Activated naive CD8-positive, alpha-beta T cell treated with anti-CD3 and anti-CD28 coated beads, Interleukin-2, amount 50 U/mL, for 16 hours (primary cell): ENCODE results near the gene UBE3A.
"Not testable (repeated sequence)": the region's sequence is repeated elsewhere in the genome, so short reads cannot be mapped to it uniquely, and the experiment has no call there.

Source experiments
- DNase-seq: peaks from one replicate; pipeline ENCODE4 v3.0.0-alpha.2; 2020; ENCODE audit warnings: low read depth, low spot score

UBE3A gene

DNA sequence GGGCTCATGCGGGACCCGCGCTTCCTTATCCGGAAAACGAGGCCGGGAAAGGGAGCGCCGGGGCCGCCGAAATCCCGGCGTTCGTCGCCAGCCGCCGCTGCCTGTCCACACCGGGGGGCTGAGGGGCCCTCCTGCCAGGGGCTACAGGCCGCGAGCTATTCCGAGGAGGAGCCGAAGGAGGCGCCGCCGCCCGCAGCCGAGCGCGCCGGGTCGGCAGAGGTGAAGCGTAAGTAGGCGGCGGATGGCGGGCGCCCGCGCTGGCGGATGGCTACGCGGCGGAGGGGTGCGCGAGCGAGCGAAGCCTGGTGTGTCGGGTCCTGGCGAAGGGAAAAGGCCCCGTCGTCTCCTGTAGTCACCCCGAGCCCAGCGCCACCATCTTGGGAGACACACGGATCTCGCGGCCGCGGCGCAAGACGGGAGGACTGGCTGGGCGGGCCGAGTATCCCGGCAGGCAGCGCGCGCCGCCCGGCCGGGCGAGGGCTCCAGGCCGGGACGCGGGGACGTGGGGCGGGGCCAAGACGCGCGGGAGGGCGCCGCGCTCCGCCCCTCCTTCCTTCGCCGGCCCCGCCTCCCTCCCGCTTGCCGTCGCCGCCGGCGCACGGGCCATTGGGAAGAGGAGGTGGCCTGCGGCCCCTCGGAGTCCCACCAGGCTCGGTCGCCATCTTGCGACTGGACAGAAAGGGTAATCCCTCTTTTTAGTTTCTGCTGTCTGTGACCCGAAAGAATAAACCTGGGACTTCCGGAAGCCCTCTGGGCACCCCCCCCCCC, at the start of gene UBE3A:
UBE3A (minus strand) TSS at position 424 of the 768 bp plus-strand sequence. CDS start 29,917 bp downstream, outside the sequence.
- DNase-seq = peak; percentile 72

DNA sequence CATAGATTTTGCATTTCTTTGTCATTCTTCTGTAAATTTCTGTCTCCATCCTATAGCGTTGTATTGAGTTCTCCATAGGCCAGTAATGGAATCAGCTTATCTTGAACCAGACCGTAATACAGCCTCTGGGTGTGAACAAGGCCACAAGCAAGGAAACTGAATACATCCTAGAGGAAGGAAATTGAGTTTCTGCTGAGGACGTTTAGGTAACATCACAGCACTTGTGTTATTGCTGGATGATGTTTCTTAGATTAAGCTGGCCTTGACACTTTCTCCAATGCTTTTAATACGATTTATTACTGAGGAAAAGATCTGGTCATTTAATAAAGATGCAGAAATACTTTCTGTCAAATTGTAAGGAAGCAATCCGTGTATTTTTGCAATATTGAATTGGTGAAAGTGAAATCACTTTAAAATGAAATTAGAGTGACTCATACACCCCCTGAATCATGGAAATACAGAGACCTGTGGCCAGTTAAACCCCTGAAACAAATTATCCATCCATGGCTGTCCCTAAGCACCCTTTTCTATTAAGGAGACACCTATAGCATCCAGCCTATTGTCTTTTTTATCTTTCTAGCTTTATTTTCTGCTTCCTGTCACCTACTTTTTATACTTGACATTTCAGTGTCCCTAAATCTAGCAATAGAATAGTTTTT, 48.5 kb upstream of the UBE3A start:
- no peak for DNase-seq

DNA sequence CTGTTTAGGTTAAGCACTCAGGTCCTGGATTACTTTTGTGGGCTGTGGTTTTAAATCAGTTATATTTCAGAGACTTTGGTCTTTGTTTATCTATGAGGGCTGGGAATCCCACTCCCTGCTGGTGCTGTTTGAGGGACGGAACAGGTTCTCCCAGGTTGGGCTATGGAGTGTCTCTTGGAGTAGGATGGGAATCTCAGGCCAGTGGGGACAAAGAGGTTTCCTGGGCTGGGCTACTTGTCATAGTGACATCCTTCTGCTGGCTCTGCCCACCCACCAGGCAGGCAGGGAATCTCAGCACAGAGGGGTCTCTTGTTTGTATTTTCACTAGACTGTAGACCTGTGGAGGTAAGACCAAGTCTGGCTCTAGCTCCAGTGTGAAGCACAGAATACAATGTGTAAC, 47.2 kb upstream of the UBE3A start:
- no peak for DNase-seq

DNA sequence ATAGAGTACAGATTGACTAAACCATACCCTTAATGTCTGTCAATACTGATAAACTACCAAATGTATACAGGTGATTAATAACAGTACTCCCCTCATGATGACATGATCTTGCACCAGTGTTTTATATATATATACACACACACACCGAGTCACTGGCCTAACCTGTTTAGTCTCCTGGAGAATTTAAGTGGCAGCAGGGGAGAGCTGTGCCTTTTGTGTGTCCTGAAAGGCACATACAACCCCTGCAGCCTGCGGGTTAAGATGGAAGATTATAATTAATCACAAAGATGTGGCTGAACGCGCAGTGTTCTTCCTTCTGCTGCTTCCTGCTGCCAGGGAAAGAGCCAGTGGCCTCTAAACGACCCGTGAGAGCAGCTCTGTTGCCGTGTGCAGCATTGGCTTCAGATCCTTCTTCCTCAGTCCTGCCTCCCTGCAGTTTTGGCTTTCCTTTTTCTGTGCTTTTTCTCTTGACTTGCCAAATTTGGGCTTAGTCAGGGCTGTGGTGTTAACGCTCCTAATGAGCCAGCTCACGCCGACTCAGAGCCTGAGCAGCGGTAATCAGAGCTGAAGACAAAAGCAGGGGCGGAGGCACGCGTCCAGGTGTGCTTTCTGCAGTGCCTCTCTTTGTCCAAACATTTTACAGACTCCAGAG, 42.5 kb upstream of the UBE3A start:
- no peak for DNase-seq

DNA sequence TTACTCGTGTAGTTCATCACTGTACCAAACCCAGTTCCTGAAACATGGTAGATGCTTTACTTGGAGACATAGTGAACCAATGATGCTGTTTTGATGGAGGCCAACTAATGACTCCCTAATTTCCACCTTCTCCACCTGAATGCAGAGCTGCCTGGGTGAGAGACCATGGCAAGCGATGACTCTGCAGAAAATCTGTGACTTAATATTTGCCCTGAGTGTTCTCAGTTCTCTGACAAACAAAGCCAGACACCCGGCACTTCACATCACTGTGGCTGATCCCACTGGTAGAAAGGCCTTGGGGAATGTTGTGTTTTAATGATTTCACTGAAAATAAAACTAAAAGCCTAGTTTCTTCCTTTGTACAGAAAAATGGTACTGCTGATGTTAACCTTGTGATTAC, 39.5 kb upstream of the UBE3A start:
- DNase-seq = no peak

DNA sequence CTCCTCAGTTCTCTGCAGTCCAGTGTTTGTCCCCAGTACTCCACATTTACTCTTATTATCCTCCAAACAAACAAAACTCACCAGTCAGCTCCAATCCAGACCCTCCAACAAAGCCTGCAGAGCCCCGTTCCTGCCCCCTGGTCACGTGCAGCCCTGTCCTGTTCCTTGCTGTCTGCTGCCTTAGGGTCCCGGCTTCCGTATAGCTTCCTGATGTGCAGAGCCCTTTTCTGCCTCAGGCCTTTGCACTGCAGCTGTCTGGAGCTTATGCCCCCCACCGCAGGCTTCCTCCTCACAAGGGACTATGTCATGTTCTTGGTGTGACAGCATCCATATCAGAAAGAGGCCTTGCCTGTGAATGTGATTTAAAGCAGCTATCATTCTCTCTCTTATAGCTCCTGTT, 39.0 kb upstream of the UBE3A start:
- no peak for DNase-seq

DNA sequence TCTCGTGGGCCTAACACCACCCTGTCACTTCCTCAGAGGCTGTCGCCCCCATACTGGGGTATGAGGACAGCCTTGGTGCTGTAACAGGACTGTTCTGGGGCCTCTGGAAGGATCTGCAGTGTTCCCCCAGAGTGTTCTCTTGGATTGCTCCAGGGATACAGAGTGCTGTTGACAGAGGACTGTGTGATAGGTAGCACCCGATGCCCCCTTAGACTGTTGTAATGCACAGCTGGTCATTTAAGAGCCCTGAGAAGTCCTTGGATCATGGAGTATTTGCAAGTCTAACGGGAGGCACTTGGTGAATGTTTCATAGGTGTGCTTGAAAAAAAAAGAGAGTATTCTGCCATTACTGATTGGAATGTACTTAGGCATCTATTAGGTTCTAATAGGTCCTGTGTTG, 35.4 kb upstream of the UBE3A start:
- no peak for DNase-seq

DNA sequence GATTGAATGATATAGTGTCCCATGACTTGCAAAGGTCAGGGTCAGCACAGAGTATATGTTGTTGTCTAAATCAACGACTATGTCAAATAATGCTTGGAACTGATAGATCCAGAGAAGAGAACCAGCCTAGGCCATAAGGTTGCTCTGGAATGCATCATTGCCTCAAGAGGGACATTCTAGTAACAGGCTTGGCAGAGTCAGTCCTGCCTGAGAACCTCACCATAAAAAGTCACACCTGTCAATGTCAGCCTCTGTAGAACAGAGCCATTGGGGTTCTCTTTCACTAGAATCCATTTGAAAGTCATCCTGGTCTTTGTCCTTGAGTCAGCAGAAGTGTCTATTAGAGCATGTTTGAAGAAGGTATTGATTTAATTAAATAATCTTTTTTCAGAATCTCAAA, 31.4 kb upstream of the UBE3A start:
- DNase-seq = no peak

DNA sequence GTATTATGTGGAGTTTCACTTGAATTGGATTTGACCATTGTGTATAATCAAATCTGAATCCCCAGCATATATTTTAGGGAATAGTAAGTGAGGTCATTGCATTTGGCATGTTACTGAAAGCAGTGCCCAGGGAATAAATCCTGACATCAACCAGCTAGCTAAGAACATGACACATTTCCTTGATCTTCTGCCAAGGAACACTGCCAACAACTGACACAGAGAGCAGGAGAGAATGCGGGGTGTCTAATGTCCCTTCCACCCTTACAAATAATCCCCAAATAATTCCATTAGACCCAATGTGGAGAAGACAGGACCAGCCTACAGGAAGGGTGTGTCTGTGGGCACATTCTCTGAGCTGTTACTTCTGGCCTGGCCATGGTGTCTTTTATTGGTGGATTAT, 30.6 kb upstream of the UBE3A start:
- no peak for DNase-seq

DNA sequence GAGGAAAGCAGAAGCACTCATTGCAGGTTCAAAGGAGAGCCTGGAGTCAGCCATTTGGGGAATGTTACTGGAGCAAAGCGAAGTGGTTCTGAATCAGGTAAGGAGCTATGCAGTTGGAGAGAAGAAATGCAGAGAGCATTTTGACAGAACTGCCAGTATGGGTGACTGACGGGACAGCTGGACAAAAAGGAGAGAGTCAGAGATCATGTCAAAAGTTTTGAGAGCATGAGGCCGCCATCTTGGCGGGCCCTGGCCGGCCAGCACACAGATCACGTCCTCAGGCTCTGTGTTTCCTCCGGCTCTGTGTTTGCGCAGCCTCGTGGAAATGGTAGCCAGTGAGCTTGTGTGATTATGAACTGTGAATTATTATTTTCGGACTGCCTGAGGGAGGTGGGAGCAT, 29.8 kb upstream of the UBE3A start:
- DNase-seq = no peak

DNA sequence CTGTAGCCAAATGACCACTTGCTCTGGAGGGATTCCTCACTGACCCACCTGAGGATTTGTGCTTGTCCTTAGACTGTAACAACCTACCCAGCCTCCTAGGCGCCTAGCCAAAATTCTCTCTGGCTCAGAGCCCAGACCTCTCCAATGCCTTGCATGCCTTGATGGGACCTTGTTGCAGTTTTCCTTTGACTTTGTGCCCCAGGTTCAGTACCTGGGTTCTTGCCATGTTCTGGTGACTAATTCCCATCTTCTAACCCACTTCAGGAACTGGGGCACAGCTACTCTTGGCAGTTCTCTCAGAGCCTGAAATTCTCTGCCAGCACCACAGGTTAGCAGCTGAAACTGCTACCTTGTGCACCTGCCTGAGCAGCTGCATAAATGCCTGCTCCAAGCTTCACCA, 27.0 kb upstream of the UBE3A start:
- DNase-seq = no peak

DNA sequence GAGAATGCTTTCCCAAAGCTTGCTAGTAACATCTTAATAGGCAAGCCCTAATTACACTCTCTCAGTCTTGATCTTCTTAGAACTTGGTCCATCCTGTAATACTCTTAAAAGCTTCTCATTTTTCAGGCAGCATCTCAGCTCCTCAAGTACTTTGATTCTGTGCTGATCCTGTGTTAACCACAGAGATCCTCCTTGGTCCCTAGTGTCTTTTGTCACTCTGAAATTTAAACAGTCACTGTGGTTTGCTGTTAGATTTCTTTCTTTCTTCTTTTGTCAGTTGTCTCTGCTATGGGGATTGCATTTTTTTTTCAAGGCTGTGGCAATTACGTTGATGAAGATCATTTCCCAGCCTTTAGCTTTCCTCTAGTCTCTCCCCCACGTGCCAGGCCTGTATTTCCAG, 26.0 kb upstream of the UBE3A start:
- no peak for DNase-seq

DNA sequence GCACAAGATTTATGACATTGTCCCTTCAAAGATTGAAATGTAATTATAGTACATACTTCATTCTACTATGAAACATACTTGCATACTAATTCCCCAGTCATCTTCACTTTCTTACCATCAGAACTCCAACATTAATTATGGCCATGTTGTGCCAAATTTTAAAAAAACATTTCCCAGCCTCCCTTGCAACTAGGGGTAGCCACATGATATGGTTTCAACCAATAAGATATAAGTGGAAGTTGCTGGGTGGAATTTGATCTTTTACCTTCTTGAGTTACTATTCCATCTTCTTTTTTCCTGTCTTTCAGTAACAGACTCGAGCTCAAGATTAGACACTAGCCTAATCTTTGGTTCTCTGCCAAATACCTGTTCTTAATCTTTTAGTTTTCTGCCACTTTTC, 25.6 kb upstream of the UBE3A start:
- DNase-seq = no peak

DNA sequence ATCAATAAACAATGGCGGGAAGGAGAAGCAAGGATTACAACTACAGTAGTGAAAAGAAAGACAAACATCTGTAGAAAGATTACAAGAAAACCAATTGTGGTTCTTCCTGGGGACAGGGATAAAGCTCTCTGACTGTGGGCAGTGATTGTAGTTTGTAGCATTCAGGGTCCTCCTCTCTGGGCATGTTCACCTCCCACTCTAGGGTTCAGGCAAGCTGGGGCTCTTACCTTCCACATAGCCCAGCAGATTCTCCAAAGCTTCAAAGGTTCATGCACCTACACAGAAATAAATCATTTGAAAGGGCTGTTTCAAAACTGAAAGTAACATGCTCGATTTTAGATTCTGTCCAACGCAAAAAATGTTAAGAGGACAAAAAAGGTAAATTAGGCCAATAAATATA, 17.4 kb upstream of the UBE3A start:
- DNase-seq = no peak

DNA sequence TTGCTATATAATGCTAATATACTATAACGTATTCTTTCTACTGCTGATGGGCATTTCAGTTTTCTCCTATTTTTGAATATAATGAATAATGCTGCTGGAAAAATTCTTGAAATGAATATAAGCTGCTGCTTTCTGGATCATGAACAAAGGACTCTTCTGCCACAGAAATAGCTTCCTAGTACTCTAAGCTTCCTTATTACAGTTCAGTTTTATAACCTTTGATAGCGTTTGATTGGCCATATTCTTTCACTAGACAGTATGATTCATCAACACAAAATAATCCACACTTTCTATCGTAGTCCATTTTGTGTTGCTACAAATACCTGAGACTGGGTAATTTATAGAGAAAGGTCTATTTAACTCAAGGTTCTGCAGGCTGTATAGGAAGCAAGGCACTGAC, 16.4 kb upstream of the UBE3A start:
- no peak for DNase-seq

DNA sequence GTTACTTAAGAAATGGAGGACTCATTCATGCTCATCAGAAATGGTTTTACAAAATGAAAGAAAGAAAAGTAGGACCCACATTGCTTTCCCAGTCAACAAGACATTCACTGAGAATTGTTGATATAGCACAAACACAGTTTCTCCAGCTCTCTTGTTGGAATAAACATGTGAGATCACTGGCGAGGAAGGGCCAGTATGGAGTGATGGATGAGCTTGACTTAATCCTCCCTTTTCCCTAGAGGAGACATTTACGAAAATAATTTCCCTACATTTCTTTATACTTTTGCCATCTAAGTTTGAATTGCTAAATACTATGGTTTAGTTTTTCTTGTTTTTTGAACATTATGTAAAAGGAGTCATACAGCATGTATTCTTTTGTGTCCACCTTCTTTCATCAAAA, 15.9 kb upstream of the UBE3A start:
- DNase-seq = no peak

DNA sequence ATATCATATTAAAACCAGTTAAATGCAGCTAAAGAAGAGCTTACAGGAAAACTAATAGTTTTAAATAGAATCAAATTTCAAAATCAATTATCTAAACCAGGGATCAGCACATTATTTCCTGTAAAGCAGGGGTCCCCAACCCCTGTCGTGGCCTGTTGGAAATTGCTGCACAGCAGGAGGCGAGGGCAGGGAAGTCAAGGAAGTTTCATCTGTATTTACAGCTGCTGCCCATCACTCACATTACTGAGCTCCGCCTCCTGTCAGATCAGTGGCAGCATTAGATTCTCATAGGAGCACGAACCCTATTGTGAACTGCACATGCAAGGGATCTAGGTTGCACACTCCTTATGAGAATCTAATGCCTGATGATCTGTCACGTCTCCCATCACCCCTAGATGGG, 14.4 kb upstream of the UBE3A start:
- not testable (repeated sequence) for DNase-seq

DNA sequence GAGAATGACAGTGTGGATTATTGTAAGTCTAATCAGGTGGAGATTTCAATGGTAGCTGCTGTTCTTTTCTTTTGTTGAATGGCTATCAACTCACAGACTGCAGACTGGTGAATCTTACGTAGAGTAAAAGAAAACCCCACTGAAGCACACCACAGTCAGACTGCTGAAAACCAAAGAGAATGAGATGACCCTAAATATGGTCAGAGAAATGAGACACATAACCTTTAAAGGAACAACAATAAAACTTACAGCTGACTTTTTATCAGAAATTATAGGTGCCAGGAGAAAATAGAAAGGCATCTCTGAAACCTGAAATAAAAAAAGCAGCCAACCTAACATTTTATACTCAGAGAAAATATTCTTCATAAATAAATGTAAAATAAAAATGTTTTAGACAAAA, 12.7 kb upstream of the UBE3A start:
- no peak for DNase-seq

DNA sequence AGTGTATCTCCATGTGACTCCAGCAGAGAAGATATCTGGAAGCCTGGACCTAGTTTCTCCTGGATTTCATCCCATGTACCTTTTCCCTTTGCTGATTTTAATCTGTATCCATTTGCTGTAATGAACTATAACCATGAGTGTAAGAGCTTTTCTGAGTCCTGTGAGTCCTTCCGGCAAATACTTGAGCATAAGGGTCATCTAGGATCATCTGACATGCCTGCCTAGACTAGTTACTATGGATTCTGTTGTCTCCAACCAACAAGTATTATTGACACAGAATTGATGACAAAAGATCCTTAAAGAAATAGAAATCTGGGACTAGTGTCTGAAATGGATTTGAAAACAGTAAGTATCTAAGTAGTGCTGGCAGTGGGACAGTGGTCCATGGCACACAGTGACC, 11.3 kb upstream of the UBE3A start:
- no peak for DNase-seq

DNA sequence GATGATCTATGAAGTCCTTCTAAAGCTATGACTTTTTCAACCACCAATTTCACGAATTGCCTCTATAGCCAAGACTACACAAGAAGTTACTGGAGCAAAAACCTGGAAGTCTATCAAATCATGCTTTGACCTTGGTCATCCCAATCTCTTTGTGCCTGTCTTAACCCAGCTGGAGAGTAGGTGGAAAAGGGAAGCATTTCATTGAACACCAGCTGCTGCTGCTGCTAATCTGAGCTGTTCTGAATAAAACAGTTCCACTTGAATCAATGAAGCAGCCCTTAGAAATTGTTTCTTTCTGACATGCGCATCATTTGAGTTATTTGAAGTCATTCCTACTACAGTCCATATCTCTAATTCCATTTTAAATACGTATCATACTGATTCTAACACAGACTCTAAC, 7.3 kb upstream of the UBE3A start:
- DNase-seq = no peak

DNA sequence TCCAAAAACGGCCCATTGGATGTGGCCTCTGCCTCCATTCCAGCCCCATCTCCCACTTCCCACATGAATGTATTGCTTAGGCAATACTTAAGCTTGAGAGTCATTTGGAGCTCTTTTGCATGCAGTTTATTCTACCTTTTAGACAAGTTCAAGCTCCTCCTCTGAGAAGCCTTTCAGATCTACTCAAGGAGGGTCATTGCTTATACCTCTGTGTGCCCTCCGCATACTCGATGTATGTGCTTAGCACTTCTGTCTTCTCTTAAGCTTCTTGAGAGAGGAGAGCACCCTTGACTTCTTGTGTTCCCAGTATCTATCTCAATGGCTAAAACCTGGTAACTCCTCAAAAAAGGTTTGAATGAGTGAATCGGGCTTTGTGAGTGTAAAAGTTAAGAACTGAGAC, 6.6 kb upstream of the UBE3A start:
- DNase-seq = no peak

DNA sequence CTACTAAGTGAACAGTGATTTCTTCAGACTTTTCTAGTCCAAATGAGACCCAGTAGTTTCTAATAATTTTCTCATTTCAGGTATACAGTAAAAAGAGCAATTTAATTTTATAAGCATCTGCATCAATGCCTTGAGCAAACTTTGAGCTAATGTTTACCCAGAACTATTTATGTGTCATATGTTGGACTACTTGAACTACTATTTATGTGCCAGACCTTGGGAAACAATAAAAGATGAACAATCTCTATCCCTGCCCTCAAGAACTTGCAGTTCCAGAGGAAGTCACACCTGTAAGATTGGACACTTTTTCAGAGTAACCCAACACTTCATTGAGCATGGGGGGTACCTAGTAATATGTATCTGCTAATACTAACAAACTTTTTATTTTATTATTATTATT, 2.3 kb upstream of the UBE3A start:
- DNase-seq = no peak

DNA sequence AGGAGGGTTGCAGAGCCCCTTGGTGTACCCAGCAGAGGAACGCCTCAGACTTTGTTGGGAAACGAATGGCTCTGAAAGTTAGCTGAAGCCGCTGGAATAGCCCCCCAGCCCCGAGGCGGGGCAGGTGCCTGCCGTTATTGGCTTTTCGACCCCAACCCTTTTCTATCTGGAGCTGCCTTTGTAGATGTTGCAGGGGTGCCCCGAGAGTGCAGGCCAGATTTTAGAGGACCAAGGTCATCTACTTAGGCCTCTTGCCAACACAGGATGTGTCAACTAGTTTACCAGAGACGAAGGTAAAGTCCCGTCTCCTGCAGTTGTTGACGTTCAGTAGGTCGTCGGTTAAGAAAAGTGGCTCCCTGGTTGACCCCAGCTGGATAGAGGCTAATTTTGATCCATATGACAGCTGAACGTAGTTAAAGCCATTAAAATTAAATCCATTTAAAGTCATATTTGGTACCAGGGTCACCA, 579 bp upstream of the UBE3A start:
- DNase-seq = no peak
